OCI-LY1 (cell line): ENCODE results near the gene CALHM1.

Experiments
- H2AFZ ChIP-seq: fragments of 200-600 bp; sonication (generic), shearing (Covaris generic); 2 replicates; pipeline ENCODE4 v1.6.0; 2014; ENCODE audit warnings: antibody characterized with exemption, mild to moderate bottlenecking, low read length
- H3F3A ChIP-seq: fragments of 200-600 bp; sonication (generic), shearing (Covaris generic); 2 replicates; pipeline ENCODE4 v1.6.0; 2014; ENCODE audit warnings: mild to moderate bottlenecking, antibody characterized with exemption, low read length, moderate library complexity; ENCODE audit not compliant: insufficient read depth
- H3K27ac ChIP-seq: fragments of 200-600 bp; sonication (generic); 2 replicates; pipeline ENCODE4 v1.5.1; 2014; ENCODE audit warnings: low read length, mixed run types, mild to moderate bottlenecking, low read depth; ENCODE audit not compliant: poor library complexity, severe bottlenecking
- H3K27me3 ChIP-seq: fragments of 200-600 bp; sonication (generic); 2 replicates; pipeline ENCODE4 v1.6.0; 2014; ENCODE audit warnings: antibody characterized with exemption, mild to moderate bottlenecking, low read length, moderate library complexity; ENCODE audit not compliant: insufficient read depth
- H3K36me3 ChIP-seq: fragments of 200-600 bp; sonication (generic); 2 replicates; pipeline ENCODE4 v1.6.1; 2014; ENCODE audit warnings: mild to moderate bottlenecking, antibody characterized with exemption, low read length, moderate library complexity, mixed read lengths; ENCODE audit not compliant: insufficient read depth
- H3K4me1 ChIP-seq: fragments of 200-600 bp; sonication (generic); 2 replicates; pipeline ENCODE4 v1.5.1; 2014; ENCODE audit warnings: mild to moderate bottlenecking, low read length, moderate library complexity; ENCODE audit not compliant: insufficient read depth, severe bottlenecking
- H3K4me2 ChIP-seq: fragments of 200-600 bp; sonication (generic), shearing (Covaris generic); 2 replicates; pipeline ENCODE4 v1.6.1; 2014; ENCODE audit warnings: low read length
- H3K4me3 ChIP-seq: fragments of 200-600 bp; sonication (generic); 2 replicates; pipeline ENCODE4 v1.5.1; 2014; ENCODE audit warnings: low read length, low read depth, mild to moderate bottlenecking, mixed read lengths; ENCODE audit not compliant: poor library complexity, severe bottlenecking
- H3K79me2 ChIP-seq: fragments of 200-600 bp; shearing (Covaris generic); 2 replicates; pipeline ENCODE4 v1.6.1; 2016; ENCODE audit warnings: mixed run types, low read length, mixed read lengths; ENCODE audit not compliant: insufficient read depth
- H3K9ac ChIP-seq: fragments of 200-600 bp; sonication (generic), shearing (Covaris generic); 2 replicates; pipeline ENCODE4 v1.6.1; 2014; ENCODE audit warnings: mild to moderate bottlenecking, low read length, mixed read lengths
- H3K9me2 ChIP-seq: fragments of 200-600 bp; sonication (generic), shearing (Covaris generic); 2 replicates; pipeline ENCODE4 v1.6.1; 2014; ENCODE audit warnings: low read depth, mild to moderate bottlenecking, low read length, mixed read lengths
- H3K9me3 ChIP-seq: fragments of 200-600 bp; shearing (Covaris generic); 2 replicates; pipeline ENCODE4 v1.6.1; 2014; ENCODE audit warnings: low read length, mixed read lengths
- H4K20me1 ChIP-seq: fragments of 200-600 bp; sonication (generic), shearing (Covaris generic); 2 replicates; pipeline ENCODE4 v1.6.0; 2016; ENCODE audit warnings: mild to moderate bottlenecking, low read length; ENCODE audit not compliant: insufficient read depth
- EZH2 ChIP-seq: fragments of 200-600 bp; sonication (generic), shearing (Covaris generic); IDR thresholded peaks from 2 replicates; pipeline ENCODE4 v1.8.0; 2017; ENCODE audit warnings: borderline replicate concordance, mixed run types, mild to moderate bottlenecking, antibody characterized with exemption, low read length, moderate library complexity, mixed read lengths
- TF ChIP-seq, protein P1 (sequence below): fragments of 200-600 bp; sonication (generic), shearing (Covaris generic); IDR thresholded peaks from 2 replicates; pipeline ENCODE4 v1.5.1; 2017; ENCODE audit warnings: mild to moderate bottlenecking, antibody characterized with exemption, low read length, moderate library complexity, mixed read lengths

The CALHM1 gene

DNA sequence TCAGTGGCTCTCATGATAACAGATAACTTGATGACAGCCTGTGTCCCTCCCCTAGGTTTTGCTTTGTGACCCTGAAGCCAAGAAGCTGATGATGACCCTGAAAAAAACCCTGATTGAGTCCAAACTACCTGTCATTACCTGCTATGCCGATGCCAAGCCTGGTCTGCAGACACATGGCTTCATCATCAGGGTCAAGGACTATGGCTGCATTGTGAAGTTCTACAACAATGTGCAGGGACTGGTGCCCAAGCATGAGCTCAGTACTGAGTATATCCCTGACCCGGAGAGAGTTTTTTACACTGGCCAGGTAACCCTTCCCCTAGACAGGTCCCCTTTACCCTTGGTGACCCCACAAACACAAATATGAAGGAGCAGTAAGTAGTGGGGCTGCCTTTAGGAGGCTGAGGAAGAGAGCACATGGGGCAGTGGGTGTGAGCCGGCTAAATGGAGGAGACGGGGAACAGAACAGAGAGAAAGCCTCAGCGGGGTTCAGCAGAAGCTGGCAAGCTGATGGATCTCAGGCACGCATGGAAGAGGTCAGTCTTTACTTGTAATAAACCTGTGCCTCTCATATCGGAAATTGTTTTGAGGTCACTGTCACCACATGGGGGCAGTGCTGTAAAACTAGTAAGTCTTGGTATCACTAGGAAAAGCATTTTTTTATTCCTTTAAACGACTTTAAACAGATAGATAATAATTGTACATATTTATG, 42.1 kb downstream of the CALHM1 start:
- H3K27ac ChIP-seq, result no peak overlapping the region
- no peaks in the 10 kb centered on the region for H3K27me3 ChIP-seq
- H3K36me3 ChIP-seq, result peaks cover 89% of the 10 kb centered on the region
- TF ChIP-seq, protein P1, sequence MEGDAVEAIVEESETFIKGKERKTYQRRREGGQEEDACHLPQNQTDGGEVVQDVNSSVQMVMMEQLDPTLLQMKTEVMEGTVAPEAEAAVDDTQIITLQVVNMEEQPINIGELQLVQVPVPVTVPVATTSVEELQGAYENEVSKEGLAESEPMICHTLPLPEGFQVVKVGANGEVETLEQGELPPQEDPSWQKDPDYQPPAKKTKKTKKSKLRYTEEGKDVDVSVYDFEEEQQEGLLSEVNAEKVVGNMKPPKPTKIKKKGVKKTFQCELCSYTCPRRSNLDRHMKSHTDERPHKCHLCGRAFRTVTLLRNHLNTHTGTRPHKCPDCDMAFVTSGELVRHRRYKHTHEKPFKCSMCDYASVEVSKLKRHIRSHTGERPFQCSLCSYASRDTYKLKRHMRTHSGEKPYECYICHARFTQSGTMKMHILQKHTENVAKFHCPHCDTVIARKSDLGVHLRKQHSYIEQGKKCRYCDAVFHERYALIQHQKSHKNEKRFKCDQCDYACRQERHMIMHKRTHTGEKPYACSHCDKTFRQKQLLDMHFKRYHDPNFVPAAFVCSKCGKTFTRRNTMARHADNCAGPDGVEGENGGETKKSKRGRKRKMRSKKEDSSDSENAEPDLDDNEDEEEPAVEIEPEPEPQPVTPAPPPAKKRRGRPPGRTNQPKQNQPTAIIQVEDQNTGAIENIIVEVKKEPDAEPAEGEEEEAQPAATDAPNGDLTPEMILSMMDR, result peak; percentile 55; the same call in 1 of the 2 replicates
- no peak for TF ChIP-seq EZH2
- H3F3A ChIP-seq, result no peaks in the 10 kb centered on the region
- no peak overlapping the region for H3K4me3 ChIP-seq
- H3K9me2 ChIP-seq, result no peaks in the 10 kb centered on the region
- no peak overlapping the region for H2AFZ ChIP-seq
- no peaks in the 10 kb centered on the region for H3K4me1 ChIP-seq
- H3K9me3 ChIP-seq, result no peaks in the 10 kb centered on the region
- no peaks in the 10 kb centered on the region for H4K20me1 ChIP-seq
- no peak overlapping the region for H3K9ac ChIP-seq
- no peak overlapping the region for H3K4me2 ChIP-seq
- no peaks in the 10 kb centered on the region for H3K79me2 ChIP-seq

DNA sequence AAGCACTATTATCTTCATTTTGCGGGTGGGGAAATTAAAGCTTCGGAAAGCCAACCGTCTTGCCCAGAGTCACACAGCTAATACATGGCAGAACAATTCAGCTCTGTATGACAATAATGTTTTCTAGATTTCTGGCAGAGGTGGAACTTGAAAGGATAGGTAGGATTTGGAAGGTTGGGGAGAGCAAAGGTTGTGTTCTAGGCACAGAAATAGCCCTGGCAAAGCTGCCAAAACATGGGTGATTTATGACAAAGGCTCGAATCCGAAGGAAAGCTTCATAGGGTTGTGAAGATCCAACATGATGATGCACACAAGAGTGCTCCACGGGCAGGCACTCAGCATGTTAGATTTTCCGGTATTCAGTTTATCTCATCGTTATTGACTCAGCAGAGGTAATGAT, 43.1 kb downstream of the CALHM1 start:
- H4K20me1 ChIP-seq, result no peaks in the 10 kb centered on the region

DNA sequence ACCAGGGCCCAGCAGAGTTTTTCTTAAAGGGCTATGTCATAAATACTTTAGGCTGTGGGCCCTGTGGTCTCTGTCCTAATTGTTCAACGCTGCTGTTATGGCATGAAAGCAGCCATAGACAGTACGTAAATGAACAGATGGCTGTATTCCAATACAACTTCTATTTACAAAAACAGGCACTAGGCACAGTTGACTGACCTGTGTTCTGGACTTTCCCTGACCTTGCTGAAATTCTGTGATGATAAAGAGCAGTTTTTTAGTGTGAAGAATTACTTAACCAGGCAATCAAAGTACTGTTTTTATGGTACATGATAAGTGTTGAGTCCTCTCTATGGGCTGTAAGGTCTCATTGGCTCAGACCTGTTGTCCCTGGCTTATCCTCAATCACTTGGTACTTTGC, 45.1 kb downstream of the CALHM1 start:
- Histone ChIP-seq H3K9me2 (no peaks in the 10 kb centered on the region), H3F3A (no peaks in the 10 kb centered on the region), H3K4me2 (no peak overlapping the region), H3K79me2 (no peaks in the 10 kb centered on the region), H3K27me3 (no peaks in the 10 kb centered on the region), H2AFZ (no peak overlapping the region), H4K20me1 (no peaks in the 10 kb centered on the region), H3K36me3 (peaks cover 86% of the 10 kb centered on the region), H3K27ac (no peak overlapping the region), H3K4me1 (no peaks in the 10 kb centered on the region), H3K4me3 (no peak overlapping the region), H3K9ac (no peak overlapping the region), H3K9me3 (no peaks in the 10 kb centered on the region)
- TF ChIP-seq, protein P1, result no peak
- TF ChIP-seq EZH2, result no peak

More for the DNA sequence above, 43.1 kb downstream of the CALHM1 start:
- Histone ChIP-seq H3K27me3 (no peaks in the 10 kb centered on the region), H3K9me3 (no peaks in the 10 kb centered on the region), H3K4me2 (no peak overlapping the region), H3F3A (no peaks in the 10 kb centered on the region), H3K79me2 (no peaks in the 10 kb centered on the region), H3K9ac (no peak overlapping the region), H3K36me3 (peaks cover 87% of the 10 kb centered on the region), H3K4me3 (no peak overlapping the region), H2AFZ (no peak overlapping the region), H3K9me2 (no peaks in the 10 kb centered on the region), H3K27ac (no peak overlapping the region), H3K4me1 (no peaks in the 10 kb centered on the region)
- TF ChIP-seq EZH2, result no peak
- TF ChIP-seq, protein P1, result no peak
